HG03439 (cell line): ENCODE results near the gene F7.

Source experiments
- ATAC-seq: cut with Tn5 transposase; IDR thresholded peaks from one replicate; pipeline ENCODE4 v1.9.1; 2021; ENCODE audit warnings: mild to moderate bottlenecking, moderate library complexity; ENCODE audit not compliant: unreplicated experiment

The F7 gene

DNA sequence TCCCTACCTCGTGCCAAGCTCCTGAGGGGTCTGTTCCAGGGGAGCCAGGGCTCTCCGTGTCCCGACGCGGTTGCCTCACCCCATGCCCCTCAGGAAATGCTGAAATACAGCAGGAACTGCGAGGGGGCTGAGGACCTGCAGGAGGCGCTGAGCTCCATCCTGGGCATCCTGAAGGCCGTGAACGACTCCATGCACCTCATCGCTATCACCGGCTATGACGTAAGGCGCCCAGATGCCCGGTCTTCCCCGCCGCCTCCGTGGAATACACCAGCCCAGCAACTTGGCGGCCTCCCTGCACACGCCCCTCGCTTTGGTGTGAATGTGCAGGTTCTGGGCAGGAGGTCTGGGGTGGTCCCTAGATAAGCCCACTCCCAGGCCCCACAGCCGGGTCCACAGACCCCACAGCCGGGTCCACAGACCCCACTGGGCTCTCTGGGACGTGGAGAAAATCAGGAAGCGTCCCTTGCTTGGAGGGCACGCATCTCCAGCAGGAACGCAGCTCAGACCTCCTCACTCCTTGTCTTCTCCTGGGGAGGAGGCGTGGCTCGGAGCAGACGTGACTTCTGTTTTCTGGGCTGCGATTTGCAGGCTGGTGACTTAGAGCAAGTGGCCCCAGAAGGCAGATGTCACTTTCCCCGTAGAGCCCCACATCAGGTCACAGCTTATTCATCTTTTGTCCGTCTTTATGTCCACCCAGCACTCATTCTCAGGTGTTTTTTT is 19.4 kb upstream of the F7 start:
- ATAC-seq: no peak

DNA sequence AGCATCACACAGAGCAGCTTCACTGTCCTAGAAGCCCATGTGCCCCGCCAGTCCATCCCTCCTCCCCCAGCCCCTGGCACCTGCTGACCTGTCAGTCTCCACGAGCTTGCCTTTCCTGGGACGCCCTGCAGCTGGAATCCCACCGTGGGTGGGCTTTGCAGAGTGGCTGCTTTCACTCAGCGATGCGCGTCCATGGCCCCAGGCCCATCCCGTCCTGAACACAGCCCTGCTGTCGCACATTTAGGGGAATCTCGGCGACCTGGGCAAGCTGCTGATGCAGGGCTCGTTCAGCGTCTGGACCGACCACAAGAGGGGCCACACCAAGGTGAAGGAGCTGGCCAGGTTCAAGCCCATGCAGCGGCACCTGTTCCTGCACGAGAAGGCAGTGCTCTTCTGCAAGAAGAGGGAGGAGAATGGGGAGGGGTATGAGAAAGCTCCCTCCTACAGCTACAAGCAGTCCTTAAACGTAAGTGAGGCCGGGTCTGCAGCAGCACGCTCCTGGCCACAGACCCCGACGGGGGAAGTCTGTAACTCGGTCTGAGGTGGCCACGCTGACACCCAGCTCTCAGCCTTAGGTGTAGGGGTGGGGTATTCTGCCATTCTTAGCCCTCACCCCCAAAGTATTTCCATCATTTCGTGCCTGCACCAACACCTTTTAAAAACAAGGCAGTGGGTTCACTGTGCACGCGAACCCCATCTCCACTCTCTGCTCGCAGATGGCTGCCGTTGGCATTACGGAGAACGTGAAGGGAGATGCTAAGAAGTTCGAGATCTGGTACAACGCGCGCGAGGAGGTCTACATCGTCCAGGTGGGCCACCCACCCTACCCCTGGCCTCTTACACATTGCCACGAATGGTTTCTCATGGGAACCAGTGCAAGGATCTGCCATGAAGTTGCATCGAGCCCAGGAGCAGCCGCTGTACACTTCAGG is 18.3 kb upstream of the F7 start:
- ATAC-seq: no peak

DNA sequence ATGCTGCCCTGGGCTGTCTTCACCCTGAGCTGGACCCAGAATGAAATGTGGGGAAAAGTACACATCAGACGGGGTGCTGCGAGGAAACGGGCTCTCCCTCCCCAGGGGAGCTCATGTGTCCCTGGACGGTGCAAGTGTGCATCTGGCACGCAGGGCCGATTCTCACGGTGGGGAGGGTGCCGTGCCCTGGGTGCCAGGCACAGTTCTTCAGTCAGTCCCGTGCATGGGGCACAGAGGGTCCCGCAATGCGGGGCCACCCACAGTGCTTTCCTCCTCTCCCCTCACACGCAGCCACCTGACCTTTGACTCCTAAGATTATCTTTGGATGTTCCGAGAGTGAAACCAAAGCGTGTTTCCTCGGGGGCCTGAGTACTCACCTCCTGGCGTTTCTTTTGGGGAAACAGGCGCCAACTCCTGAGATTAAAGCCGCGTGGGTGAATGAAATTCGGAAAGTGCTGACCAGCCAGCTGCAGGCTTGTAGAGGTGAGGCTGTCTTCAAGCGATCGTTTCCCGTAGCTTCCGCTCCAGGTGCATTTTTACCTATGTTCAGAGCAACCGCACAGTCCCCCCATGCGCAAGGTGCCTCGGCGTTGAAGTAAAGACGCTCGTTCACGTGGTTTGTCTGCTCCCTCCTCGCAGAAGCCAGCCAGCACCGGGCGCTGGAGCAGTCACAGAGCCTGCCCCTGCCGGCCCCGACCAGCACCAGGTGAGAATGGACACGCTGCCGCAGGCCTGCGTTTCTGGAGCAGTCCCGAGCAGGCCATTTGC is 17.5 kb upstream of the F7 start:
- no peak for ATAC-seq

DNA sequence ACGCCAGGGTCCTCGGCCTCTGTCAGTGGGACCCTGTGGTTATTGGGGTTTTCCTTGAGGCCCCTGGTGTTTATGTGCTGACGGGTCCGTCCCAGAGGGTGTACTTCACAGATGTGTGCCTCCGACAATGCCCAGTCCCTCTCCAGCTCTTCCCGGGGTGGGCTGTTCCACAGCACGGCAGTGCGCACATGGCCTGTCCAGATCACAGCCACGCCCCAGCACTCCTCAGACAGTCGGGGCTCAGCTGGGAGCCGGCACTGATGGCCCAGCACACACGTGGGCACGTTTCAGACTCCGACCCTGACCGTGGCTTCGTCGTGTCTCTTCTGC is 16.9 kb upstream of the F7 start:
- ATAC-seq: no peak

DNA sequence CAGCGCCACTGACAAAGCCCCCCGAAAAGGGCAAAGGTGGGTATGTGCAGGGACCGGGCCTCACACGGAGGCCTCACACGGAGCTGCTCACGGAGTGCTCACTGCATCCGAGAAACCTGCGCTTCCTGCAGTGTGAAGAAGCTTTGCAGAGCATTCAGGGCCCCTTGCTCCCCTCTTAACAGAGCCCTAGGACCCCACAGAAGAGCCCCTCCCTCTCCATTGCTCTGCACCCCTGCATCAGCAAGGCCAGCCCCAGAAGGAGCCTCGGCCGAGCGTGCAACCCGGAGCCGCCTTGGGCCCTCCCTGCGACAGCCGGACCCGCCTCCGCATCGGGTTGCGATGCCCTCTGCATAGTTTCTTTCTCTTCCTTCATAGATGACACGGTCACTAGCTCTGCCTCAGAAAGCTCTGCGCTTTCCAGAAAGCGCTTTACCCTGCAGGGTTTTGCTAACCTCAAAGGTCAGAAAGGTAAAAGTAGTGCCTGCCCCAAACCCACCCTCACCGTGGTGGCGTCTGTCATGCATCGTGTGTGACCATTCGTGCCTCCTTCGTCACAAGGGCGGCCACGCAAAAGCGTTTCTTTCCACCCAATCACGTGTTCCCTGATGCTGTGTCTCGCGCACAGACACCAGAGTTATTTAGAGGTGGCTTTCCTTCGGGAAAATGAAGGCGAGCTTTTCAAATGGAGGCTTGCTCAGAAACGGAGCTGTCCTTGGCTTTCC is 15.7 kb upstream of the F7 start:
- ATAC-seq: no peak

DNA sequence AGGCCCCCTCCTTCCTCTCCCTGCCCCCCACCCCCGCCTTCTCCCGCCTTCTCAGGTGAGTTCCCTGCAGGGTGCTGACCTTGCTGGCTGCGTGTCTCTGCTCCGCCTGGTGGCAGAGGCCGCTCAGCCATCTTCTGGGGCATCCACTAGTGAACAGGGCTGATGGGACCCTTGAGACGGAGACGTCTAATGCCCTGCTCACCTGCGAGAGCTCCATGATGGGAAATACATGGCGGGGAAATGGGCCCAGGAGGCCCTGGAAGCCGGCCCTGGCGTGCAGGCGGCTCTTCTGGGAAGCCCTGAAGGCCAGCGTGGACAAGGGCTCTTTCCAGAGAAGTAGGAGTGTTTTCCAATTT is 15.2 kb upstream of the F7 start:
- no peak for ATAC-seq

DNA sequence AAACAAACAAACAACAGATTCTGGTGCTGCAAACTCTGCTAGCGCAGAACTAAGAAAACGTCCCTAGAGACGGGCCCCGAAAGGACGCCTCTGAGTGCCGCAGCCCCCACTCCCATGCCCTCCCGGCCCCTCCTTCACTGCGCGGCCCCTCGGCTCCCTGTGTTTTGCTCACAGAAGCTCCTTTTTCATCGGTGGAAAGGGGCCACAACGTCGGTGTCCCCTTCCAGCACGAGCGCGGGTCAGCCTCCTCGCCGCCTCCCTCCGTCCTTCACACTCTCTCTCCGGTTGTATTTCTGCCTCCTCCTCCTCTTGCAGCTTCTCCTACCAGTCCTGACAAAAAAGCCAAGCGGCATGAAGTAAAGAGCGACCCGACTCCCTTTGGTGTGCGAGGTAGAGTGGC is 14.8 kb upstream of the F7 start:
- no peak for ATAC-seq

DNA sequence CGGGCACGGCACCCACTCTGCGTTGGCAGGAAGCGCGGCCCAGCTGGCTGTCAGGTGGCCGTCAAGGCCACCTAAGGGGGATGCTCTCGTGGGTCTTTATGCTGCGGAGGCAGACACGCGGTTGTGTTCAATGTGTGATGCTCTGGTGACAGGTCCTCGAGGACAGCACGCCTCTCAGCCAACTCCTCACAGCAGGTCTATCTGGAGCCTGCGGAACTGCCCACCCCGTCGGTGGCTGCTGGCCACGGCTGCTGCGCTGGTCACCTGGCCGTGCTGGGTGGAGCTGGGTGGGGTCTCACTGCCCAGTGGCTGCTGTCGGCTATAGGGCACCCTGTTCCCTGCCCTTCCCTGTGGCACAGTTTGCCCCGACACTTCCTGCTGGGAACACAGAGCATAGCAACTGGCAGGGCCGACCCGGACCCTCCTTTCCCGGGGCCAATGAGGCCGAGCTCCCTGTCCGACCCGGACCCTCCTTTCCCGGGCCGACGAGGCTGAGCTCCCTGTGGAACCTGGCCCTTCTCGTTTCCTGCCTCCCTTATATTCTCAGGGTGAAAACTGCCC is 14.3 kb upstream of the F7 start:
- no peak for ATAC-seq

DNA sequence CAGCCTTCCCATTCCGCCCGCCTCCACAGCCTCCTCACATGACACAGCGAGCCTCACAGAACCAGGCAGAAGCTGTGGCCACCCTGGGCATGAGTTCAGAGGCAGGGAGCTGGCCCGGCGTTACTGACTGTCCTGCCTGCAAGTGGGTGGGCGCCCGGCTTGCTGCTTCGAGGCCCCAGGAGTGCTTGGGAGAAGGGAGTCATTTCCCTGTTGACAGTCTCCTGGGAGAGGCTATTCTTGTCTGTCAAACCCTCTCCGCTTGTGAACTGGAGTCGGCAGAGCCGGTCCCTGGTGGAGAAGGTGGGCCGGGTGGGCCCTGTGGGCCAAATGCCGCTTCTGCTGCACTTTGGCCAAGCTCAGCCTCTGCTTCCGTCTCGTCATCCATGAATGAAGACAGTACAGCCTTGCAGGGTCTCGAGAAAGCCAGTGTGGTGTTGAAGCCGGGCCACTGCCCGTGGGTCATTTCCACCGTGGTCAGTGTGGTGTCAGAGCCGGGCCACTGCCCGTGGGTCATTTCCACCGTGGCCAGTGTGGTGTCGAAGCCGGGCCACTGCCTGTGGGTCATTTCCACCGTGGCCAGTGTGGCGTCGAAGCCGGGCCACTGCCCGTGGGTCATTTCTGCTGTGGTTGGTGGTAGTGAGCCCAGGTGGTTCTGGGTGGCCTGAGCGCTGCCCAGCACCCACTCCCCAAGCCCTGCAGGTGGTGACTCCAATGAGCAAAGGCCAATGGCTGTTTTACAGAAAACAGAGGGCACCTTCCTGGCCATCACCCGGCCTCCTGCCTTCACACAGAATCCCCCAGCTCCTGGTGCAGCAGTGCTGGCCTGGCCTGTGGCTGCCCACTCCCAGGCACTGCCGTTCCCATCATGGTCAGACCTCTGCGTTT is 13.5 kb upstream of the F7 start:
- no peak for ATAC-seq

DNA sequence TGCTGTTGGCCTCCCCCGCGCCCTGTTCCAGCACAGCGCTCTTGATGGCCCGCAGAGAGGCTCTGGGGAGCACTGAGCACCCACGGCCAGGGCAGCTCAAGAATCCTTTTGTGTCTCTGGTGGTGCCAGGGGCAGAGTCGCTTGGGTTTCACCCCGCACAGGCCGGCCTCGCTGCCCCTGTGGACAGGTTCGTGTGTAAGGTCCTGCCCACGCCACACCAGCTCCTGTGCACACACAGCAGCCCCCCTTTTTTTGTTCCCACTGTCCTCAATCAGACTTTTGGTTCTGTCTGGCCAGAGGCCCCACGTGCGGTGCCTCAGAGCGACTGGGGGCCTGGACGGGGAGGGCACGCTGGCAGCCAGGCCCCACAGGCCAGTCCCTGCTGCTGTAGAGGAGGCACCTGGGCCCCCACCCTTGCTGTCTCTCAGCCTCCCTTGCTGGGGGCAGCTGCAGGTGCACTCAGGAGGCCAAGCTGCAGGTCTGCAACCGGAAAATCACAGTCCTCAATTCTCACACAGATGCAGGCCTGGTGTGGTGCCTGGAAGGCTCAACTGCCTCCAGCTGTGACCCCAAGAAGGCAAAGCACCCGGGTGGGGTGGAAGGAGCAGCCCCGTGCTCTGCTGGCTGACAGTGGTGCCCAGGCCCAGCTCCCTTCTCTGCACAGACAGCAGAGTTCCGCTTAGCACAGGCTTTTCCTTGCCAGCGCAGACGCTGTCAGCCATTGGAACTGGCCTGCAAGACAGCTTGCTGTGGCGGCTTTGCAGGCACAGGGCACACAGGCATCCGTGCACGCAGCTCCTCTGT is 12.6 kb upstream of the F7 start:
- ATAC-seq: no peak

DNA sequence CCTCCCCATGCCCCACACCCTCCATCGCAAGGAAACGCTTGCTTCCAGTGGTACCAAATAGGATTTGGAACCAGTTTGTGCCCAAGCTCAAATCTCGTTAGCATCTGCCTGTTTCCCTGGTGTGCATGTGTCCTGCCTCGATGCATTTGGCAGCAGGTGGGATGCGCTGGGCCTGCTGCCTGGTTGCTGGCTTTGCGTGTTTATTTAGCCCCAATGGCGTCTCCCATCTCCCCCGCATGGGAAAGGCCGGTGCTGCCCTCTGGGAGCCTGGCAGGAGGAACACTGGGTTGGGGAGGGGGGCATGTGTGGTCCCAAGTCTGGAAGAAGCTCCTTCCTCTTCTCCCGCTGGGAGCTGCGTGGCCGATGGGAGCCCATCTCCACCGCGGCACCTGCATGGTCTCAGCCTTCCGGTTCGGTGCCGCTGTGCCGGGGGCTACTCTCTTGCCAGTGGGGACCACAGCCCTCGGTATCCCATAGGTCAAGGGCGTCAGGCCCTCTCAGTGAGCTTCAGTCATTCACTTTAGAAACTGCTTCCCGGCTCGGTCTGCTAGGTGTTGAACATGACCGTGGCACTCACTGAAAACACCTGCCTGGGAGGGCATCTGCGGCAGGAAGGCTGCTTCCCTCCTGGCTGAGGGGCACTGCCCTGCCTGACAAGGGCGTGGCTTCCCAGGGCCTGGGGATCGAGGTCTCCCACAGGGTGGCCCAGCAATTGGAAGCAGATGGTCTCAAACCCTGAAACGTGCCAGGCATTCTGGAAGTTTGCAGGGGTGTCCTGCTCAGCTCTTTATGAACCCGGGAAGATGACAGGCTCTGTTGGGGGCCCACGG is 11.8 kb upstream of the F7 start:
- no peak for ATAC-seq

DNA sequence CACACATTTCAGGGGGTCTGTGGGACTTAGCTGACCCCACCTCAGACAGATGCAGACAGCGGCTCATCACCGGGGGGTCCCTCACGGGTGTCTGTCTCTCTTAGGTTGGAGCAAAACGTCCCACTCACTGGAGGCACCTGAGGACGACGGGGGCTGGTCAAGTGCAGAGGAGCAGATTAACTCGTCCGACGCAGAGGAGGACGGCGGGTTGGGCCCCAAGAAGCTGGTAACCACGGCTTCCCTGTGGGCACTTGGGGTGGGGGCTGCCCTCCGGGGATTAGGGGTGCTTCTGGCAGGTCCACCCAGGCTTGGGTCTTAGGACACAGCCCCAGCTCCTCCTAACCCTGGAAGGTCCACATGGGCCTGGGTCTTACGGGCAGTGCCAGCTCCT is 11.2 kb upstream of the F7 start:
- ATAC-seq: no peak

DNA sequence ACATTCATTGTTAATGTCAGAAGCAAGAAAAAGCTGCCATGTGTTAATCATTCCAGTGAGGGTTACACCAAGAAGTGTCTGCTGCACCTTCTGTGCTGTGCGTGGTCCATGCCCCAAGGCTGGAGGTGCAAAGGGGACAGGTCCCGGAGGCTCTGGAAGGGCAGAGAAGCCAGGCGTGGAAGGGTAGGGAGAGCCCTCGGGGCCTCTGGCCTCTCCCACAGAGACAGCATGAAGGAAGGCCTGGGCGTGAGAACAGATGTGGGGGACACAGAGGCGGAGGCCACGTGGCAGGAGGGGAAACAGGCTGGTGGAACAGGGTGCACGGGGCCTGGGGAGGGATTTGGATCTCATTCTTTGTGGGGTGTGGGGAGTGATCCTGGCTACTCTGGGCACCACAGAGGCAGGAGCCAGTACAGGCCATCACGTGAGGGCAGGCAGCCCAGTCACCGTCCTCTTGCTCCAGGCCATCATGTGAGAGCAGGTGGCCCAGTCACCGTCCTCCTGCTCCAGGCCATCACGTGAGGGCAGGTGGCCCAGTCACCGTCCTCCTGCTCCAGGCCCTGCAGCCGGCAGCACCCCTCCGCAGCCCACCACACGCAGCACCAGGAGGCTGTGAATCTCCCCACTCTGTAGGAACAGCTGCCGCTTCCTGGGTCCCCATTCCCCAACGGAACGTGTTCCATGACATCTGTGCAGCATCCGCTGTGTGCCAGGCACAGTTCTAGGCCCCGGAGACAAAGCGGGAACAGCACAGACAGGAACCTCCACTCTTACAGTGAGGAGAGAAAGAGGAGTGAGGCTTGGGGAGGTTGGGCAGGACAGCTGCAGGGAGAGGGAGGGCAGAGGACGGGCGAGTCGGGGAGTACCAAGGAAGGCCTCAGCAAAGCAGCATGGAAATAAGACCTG is 10.2 kb upstream of the F7 start:
- ATAC-seq: no peak

DNA sequence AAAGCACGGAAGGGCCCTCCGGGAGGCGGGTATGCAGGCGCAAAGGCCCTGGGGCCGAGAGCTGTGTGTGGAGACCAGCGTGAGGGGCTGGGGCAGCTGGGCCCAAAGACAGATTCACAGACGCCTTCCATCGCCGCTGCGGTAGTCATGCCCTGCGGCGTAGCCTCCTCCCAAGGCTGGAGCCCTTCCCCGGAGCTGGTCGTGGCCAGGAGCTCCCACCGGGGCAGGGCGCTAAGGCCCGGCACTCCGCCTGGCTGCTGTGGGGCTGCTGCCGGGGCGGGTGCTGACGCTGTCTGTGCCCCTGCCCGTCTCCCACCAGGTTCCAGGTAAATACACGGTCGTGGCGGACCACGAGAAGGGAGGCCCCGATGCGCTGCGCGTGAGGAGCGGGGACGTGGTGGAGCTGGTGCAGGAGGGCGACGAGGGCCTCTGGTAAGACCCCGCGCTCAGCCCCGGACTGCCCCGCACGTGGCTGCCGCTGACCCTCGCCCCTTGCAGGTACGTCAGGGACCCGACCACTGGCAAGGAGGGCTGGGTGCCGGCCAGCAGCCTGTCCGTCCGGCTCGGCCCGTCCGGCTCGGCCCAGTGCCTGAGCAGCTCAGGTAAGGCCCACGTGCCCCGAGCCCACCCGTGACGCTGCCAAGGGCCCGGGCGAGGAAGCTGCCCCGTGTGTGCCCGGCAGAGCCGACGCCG is 9.4 kb upstream of the F7 start:
- ATAC-seq: no peak

DNA sequence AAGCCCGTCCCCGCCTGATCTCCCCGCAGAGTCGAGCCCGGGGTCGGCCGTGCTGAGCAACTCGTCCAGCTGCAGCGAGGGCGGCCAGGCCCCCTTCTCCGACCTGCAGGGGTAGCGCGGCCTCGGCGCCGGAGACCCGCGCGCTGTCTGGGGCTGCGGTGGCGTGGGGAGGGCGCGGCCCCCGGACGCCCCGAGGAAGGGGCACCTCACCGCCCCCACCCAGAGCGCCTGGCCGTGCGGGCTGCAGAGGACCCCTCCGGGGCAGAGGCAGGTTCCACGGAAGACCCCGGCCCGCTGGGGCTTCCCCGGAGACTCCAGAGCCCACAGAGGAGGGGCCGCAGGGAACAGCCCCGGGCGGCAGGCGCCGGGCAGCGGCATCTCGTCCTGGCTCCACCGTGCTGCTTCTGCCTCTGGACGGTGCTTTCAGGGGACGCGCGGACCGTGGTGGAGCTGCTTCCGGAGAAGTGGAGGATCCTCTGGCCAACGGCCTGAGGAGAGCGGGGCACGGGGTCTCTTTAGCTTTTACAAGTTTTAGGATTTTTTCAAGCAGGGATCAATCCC is 8.8 kb upstream of the F7 start:
- ATAC-seq: no peak

DNA sequence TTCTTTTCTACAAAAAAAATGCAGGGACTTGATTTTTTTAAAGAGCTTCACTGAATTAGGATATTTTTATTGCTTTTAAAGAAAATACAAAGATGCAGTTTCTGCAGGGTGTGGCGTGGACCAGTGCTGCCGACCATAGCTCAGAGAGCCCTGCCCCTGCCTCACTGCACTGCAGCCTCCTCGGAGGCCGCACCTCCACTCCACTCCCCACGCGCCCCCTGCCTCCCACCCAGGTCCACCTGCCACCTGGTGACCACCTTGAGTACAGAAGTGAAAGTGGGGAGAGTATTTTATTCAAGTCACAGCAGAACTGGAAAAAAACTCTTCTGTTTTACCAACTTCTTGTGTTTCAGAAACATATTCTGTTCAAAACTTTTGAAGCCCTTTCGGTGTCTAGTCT is 7.9 kb upstream of the F7 start:
- no peak for ATAC-seq
